Nephron progenitor cell (in vitro differentiated cells): ENCODE measurements around the gene IMP3.
A peak's percentile ranks its signal among the peaks of the same experiment; 100 is the strongest.
"Not testable (repeated sequence)": the region's sequence is repeated elsewhere in the genome, so short reads cannot be mapped to it uniquely, and the experiment has no call there.

ENCODE experiments used
- DNase-seq: peaks from one replicate; pipeline ENCODE4 v3.0.0; 2021
- H3K27ac Mint-ChIP-seq: 2 replicates; pipeline ENCODE4 v1.8.0; 2021; ENCODE audit warnings: mild to moderate bottlenecking, moderate library complexity, mixed read lengths
- H3K27me3 Mint-ChIP-seq: 2 replicates; pipeline ENCODE4 v1.8.0; 2021; ENCODE audit warnings: mild to moderate bottlenecking, low read depth, mixed read lengths; ENCODE audit not compliant: poor library complexity
- H3K36me3 Mint-ChIP-seq: 2 replicates; pipeline ENCODE4 v1.8.0; 2021; ENCODE audit warnings: low read depth, mixed read lengths
- H3K4me1 Mint-ChIP-seq: 2 replicates; pipeline ENCODE4 v1.8.0; 2021; ENCODE audit warnings: mixed read lengths
- H3K4me3 Mint-ChIP-seq: 2 replicates; pipeline ENCODE4 v1.8.0; 2021; ENCODE audit warnings: mild to moderate bottlenecking, moderate library complexity, mixed read lengths
- H3K9me3 Mint-ChIP-seq: 2 replicates; pipeline ENCODE4 v1.8.0; 2021; ENCODE audit warnings: mild to moderate bottlenecking, moderate library complexity, mixed read lengths
- TF ChIP-seq, protein P1 (sequence below): fragments of 200-600 bp; sonication (generic); IDR thresholded peaks from 2 replicates; pipeline ENCODE4 v1.5.0; 2021; ENCODE audit warnings: antibody characterized with exemption

Gene IMP3

GRCh38 chr15:75639709-75640482 is at the start of gene IMP3:
IMP3 (minus strand) TSS chr15:75640224; CDS start chr15:75640168, 56 bp downstream.
- peak; percentile 89 for DNase-seq
- peak within 1 kb of the TSS; percentile 74 for H3K27ac Mint-ChIP-seq
- H3K9me3 Mint-ChIP-seq: no peaks in the 10 kb centered on the region
- H3K36me3 Mint-ChIP-seq: no peaks in the 10 kb centered on the region
- peaks cover 5% of the 10 kb centered on the region for H3K27me3 Mint-ChIP-seq
- TF ChIP-seq, protein P1, sequence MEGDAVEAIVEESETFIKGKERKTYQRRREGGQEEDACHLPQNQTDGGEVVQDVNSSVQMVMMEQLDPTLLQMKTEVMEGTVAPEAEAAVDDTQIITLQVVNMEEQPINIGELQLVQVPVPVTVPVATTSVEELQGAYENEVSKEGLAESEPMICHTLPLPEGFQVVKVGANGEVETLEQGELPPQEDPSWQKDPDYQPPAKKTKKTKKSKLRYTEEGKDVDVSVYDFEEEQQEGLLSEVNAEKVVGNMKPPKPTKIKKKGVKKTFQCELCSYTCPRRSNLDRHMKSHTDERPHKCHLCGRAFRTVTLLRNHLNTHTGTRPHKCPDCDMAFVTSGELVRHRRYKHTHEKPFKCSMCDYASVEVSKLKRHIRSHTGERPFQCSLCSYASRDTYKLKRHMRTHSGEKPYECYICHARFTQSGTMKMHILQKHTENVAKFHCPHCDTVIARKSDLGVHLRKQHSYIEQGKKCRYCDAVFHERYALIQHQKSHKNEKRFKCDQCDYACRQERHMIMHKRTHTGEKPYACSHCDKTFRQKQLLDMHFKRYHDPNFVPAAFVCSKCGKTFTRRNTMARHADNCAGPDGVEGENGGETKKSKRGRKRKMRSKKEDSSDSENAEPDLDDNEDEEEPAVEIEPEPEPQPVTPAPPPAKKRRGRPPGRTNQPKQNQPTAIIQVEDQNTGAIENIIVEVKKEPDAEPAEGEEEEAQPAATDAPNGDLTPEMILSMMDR: no peak
- peaks cover 44% of the 10 kb centered on the region for H3K4me1 Mint-ChIP-seq
- H3K4me3 Mint-ChIP-seq: peak within 1 kb of the TSS; percentile 89

GRCh38 chr15:75689429-75689828 is 49.4 kb upstream of the IMP3 start:
- H3K27me3 Mint-ChIP-seq, H3K9me3 Mint-ChIP-seq, H3K27ac Mint-ChIP-seq, H3K4me3 Mint-ChIP-seq, DNase-seq, H3K36me3 Mint-ChIP-seq: not testable (repeated sequence)
- peaks cover 21% of the 10 kb centered on the region for H3K4me1 Mint-ChIP-seq

DNA sequence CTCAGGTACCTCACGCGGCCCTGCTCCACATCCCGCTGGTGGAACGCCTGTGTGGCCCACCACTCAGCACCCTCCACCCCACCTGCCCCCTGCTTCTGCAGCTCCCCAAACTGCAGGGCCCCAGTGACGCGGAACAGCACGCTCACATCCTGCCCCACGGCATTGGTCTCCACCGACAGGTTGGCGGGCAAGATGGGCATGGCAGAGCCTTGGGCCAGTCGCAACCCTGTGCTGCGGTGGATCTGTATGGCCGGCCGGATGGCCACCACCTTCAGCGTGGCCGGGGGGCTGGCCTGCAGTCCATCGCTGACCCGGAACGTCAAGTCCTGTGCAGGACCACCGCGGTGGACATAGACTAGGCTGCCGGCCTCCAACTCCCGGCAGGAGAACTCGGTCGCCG is 48.8 kb upstream of the IMP3 start:
- H3K4me1 Mint-ChIP-seq: peaks cover 17% of the 10 kb centered on the region
- H3K4me3 Mint-ChIP-seq: no peak overlapping the region

GRCh38 chr15:75688278-75688557 is 48.2 kb upstream of the IMP3 start:
- Mint-ChIP-seq H3K4me1 (peaks cover 13% of the 10 kb centered on the region), H3K27me3 (no peaks in the 10 kb centered on the region), H3K27ac (no peak overlapping the region)

More for the DNA sequence above, 48.8 kb upstream of the IMP3 start:
- peaks cover 8% of the 10 kb centered on the region for H3K36me3 Mint-ChIP-seq
- TF ChIP-seq, protein P1: no peak
- H3K27me3 Mint-ChIP-seq: no peaks in the 10 kb centered on the region
- H3K9me3 Mint-ChIP-seq: no peaks in the 10 kb centered on the region
- no peak for DNase-seq
- no peak overlapping the region for H3K27ac Mint-ChIP-seq

GRCh38 chr15:75687486-75688277 is 47.7 kb upstream of the IMP3 start:
- Mint-ChIP-seq H3K9me3 (no peaks in the 10 kb centered on the region), H3K4me1 (peaks cover 13% of the 10 kb centered on the region), H3K36me3 (peaks cover 8% of the 10 kb centered on the region), H3K4me3 (no peak overlapping the region), H3K27ac (no peak overlapping the region), H3K27me3 (no peaks in the 10 kb centered on the region)
- TF ChIP-seq, protein P1: no peak
- no peak for DNase-seq

More at GRCh38 chr15:75688278-75688557, 48.2 kb upstream of the IMP3 start:
- DNase-seq: no peak
- no peaks in the 10 kb centered on the region for H3K9me3 Mint-ChIP-seq
- peaks cover 8% of the 10 kb centered on the region for H3K36me3 Mint-ChIP-seq
- H3K4me3 Mint-ChIP-seq: no peak overlapping the region
- TF ChIP-seq, protein P1: no peak

DNA sequence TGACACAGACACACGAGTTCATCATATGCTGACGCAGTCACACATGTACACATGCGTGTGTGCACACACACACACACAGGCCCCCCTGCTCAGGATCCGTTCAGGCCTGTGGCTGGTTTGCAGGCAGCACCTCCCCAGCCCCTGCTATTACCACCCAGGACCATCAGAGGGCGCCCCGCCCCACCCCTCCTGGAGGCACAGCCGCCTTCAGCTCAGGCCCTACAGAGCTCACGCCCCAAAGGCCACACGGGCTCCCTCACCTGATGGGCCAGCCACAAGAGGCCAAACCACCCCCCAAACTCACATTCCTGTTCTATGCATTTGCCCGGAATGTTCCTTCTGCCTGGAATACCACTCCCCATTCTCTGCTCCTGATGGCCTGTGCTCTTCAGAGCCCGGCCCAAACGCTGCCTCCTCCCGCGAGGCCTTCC is 46.2 kb upstream of the IMP3 start:
- peak; percentile 92 for DNase-seq
- H3K36me3 Mint-ChIP-seq, H3K4me3 Mint-ChIP-seq, H3K27ac Mint-ChIP-seq, H3K9me3 Mint-ChIP-seq, H3K27me3 Mint-ChIP-seq, H3K4me1 Mint-ChIP-seq: not testable (repeated sequence)
- TF ChIP-seq, protein P1: peak; percentile 78
